ENCODE data around the gene TGFB2.

- TF ChIP-seq EZH2 (IDR thresholded peaks at IDR 0.05; ENCODE audit: borderline replicate concordance), result no peak
- no peak for TF ChIP-seq CTCF (IDR thresholded peaks at IDR 0.05; ENCODE audit: poor library complexity)
- TF ChIP-seq EZH2phosphoT487 (IDR thresholded peaks at IDR 0.05; ENCODE audit: low read depth, severe bottlenecking, unreplicated experiment), result no peak
Measured at GRCh38 chr1:218341325-218341724, 3.8 kb upstream of the TGFB2 start.
